Mesodermal cell (in vitro differentiated cells): ENCODE data around the gene MAD1L1.
"Not testable (repeated sequence)": the region's sequence is repeated elsewhere in the genome, so short reads cannot be mapped to it uniquely, and the experiment has no call there.

ENCODE experiments used
- H3K27ac ChIP-seq: 2 replicates; pipeline ENCODE4 v1.7.0; 2013; ENCODE audit warnings: mild to moderate bottlenecking, low read depth, low read length, moderate library complexity; ENCODE audit not compliant: severe bottlenecking
- H3K36me3 ChIP-seq: 2 replicates; pipeline ENCODE4 v1.7.1; 2013; ENCODE audit warnings: mild to moderate bottlenecking, low read length, moderate library complexity; ENCODE audit not compliant: control insufficient read depth, insufficient read depth
- H3K4me1 ChIP-seq: one replicate; pipeline ENCODE4 v1.7.1; 2013; ENCODE audit warnings: mild to moderate bottlenecking, low read length; ENCODE audit not compliant: insufficient read depth, control insufficient read depth, poor library complexity, severe bottlenecking
- H3K4me3 ChIP-seq: 2 replicates; pipeline ENCODE4 v1.7.0; 2013; ENCODE audit warnings: low read length, control low read depth, mild to moderate bottlenecking; ENCODE audit not compliant: insufficient read depth, poor library complexity, severe bottlenecking; ENCODE audit errors: extremely low read depth
- H3K9me3 ChIP-seq: 2 replicates; pipeline ENCODE4 v1.7.1; 2013; ENCODE audit warnings: mild to moderate bottlenecking, low read length, moderate library complexity; ENCODE audit not compliant: control insufficient read depth
- WGBS, 2 experiments: methylation state at CpG; one replicate each; pipeline ENCODE4 v1.1.5; 2013; ENCODE audit warnings: missing lambda C conversion rate in 2 of 2; ENCODE audit not compliant: insufficient coverage in 2 of 2; 5-methylcytosine and 5-hydroxymethylcytosine counted together

MAD1L1 gene

DNA sequence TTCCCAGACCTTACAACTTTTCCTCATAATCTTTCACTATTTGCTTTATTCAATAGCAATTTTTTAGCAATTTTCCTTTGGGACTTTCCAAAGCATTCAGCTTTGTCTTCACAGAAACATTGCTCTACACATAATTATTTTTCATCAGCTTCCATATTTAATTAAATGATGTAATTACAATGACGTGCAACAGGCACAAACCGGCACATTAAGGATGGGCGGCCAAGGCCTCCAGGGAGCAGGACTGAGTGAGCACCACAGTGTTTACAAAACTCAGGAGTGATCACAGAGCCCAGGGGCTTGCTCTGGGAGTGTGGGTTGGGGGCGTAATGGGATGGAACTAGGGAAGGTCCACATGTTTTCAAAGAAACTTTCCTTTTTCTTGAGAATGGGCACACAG, 69.8 kb downstream of the MAD1L1 start:
- Histone ChIP-seq H3K4me3 (no peak overlapping the region), H3K4me1 (peaks cover 6% of the 10 kb centered on the region), H3K27ac (no peak overlapping the region), H3K9me3 (no peaks in the 10 kb centered on the region), H3K36me3 (peaks cover 15% of the 10 kb centered on the region)
- 92% methylated on average over 2 of the region's 4 CpGs; no CpG with 5 or more reads in 1 of the 2 experiments for WGBS, 2 experiments

DNA sequence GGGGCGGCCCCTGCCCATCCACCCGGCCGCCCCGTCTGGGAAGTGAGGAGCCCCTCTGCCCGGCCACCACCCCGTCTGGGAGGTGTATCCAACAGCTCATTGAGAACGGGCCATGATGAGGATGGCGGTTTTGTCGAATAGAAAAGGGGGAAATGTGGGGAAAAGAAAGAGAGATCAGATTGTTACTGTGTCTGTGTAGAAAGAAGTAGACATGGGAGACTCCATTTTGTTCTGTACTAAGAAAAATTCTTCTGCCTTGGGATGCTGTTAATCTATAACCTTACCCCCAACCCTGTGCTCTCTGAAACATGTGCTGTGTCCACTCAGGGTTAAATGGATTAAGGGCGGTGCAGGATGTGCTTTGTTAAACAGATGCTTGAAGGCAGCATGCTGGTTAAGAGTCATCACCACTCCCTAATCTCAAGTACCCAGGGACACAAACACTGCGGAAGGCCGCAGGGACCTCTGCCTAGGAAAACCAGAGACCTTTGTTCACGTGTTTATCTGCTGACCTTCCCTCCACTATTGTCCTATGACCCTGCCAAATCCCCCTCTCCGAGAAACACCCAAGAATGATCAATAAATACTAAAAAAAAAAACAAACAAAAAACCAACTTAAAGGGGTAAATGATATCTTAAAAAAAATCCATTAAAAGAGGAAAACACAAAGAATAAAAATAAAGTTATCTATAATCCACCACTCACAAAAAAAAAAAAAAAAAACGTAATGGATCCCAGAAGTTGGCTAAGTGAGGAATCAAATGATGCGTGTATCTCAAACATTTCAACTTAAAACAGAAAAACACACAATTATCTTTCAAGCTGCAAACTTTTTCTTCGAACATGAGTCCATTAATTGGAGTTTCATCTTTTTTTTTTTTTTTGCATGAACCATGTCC, 70.5 kb downstream of the MAD1L1 start:
- H3K4me3 ChIP-seq, H3K27ac ChIP-seq, H3K9me3 ChIP-seq, H3K4me1 ChIP-seq: not testable (repeated sequence)
- H3K36me3 ChIP-seq = peaks cover 10% of the 10 kb centered on the region
- 67 to 94% methylated on average over 3 to 8 of the region's 17 CpGs for WGBS, 2 experiments

DNA sequence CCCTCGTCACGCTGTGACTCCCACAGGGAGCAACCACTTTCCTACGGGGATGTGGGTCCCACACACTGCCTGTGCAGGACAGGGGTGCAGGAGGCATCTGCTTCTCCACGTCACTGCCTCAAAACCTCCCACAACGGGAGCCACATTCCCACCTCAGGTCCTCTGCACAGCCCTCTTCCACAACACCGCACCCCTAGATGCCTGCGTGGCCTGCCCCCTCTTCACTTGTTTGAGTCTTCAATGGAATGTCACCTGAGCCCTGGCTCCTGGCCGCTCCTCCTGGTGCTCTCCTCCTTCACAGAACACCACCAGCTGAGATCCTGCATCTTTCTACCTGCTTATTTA, 73.6 kb downstream of the MAD1L1 start:
- Histone ChIP-seq H3K27ac (no peak overlapping the region), H3K36me3 (peaks cover 19% of the 10 kb centered on the region), H3K4me1 (peaks cover 6% of the 10 kb centered on the region), H3K9me3 (no peaks in the 10 kb centered on the region), H3K4me3 (no peak overlapping the region)
- 90 to 93% methylated on average over 6 to 8 of the region's 8 CpGs for WGBS, 2 experiments

DNA sequence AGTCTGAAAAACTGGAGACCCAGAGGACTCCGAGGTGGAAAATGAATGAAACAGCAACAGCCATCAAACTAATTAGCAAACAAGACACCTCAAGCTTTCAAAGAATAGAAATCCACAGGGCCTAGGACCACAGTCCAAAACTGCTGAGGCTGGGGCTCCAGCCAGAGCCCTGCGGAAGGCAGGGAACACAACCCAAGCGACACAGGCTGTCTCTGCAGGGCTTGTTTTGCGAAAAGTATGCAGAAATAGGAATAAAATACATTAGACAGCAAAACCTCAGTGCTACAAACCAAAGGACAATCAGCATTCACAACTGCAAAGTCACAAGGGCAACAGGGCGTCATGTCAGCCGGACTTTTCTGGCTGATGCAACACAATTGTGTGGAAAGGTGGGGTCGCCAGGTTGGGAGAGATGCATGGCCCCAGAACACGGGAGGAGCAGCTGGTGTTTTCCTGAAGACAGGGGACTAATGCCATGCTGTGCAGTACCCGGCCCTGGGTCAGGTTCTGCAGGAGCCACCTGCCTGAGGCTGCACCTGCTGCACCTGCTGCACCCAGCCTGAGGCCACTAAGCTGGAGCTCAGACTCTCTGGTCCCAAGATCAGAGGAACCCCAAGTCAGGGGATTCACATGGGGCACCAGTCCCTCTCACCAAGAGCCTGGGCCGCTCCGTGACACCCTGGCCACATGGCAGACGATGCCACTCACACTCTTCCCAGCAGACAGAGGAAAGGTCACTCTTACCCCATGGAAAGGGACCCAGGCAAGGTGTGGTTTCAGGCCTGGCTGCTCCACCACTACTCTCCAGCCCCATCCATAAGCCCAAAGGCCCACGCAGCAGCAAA, 74.2 kb downstream of the MAD1L1 start:
- peaks cover 6% of the 10 kb centered on the region for H3K4me1 ChIP-seq
- 92 to 96% methylated on average over 12 to 13 of the region's 13 CpGs for WGBS, 2 experiments
- H3K4me3 ChIP-seq = no peak overlapping the region
- peaks cover 21% of the 10 kb centered on the region for H3K36me3 ChIP-seq
- peak overlapping the region; percentile 29 for H3K27ac ChIP-seq
- no peaks in the 10 kb centered on the region for H3K9me3 ChIP-seq

DNA sequence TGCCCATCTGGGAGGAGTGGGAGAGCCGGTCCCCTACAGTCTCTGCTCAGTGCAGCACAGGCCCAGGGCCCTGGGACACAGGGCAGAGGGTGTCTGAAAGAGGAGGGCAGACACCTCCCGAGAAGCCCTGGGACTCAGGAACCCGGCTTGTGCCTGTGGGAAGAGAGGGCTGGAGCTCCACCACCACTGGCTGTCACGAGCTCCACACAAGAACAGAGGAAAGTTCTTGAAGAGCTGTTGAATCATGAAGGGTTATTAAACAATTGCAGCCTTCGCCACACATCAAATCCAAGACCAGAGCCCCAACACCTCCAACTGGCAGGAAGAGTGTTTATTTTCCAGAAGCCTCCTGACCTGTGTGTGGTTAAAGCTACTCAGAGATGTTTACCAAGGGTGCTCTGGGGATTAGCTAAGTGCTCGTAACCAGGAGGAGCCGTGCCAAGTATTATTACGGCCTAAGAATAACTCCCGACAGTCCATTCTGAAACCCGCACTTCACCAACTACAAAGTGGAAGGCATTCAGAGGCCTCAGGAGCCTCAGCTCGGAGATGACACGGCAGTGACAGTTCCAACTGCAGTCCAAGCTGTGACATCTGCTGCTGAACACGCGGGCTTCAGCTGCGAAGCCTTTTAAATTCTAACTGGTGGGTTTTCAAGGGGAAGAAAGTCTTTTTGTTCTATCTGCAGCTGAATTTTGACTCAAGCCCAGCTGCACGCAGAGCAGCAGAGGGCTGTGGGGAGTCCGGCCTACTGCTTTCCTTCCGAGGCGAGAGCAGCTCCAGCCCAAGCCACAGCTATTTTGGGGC, 75.1 kb downstream of the MAD1L1 start:
- WGBS, 2 experiments = 93 to 95% methylated on average over 14 to 17 of the region's 19 CpGs
- Histone ChIP-seq H3K9me3 (no peaks in the 10 kb centered on the region), H3K27ac (peak overlapping the region; percentile 29)

DNA sequence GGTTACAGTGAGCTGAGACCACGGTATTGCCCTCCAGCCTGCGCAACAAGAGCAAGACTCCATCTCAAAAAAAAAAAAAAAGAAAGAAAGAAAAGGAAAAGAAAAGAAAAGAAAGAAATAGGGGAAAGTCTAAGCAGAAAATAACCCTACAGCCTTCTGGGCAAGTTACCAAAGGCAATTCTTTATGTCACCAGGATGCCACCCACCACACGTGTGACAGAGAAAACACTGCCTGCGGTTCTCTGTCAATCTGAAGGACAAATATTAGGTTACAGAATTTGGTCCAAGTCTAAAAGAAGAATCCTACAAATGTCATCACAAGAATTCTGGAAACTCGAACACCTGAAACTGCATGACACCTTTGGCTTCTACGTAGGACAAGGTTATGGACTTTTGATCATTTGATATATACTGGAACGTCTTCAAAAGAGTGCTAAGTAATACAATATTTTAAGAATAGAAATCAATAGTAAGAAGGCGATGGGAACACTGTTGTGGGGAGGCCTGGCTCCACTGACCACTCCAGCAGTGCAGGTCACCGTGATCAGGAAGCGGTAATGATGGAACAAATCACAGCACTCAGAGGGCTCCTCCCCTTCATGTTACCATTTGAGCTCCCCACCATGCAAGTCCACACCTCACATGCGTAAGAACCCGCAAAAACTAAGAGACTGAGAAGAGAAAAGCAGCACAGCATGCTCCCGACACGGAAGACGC, 75.8 kb downstream of the MAD1L1 start:
- Histone ChIP-seq H3K27ac (no peak overlapping the region), H3K36me3 (peaks cover 20% of the 10 kb centered on the region), H3K4me3 (no peak overlapping the region), H3K4me1 (no peaks in the 10 kb centered on the region), H3K9me3 (no peaks in the 10 kb centered on the region)
- 88 to 98% methylated on average over 6 to 10 of the region's 15 CpGs for WGBS, 2 experiments

More for the DNA sequence above, 75.1 kb downstream of the MAD1L1 start:
- Histone ChIP-seq H3K36me3 (peaks cover 20% of the 10 kb centered on the region), H3K4me3 (no peak overlapping the region), H3K4me1 (peaks cover 2% of the 10 kb centered on the region)

DNA sequence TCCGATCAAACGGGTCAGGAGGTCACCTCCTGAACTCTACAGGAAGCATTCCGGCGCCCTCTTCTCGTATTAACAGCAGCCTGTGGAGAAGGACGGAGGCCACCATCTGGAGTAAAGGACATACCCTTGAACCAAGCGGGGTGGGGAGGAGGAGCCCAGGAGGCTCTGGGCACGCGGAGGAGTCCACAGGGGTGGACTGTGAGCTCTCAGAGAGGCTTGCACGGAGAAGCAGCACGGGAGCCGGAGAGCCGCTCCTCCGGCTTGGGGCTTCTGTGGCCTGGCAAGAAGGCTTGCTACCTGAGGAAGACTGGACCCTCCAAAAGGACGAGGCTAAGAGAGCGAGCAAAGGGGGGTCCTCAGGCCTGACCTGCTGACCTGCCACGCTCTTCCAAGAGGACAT, 77.9 kb downstream of the MAD1L1 start:
- Histone ChIP-seq H3K36me3 (peaks cover 20% of the 10 kb centered on the region), H3K4me3 (no peak overlapping the region), H3K9me3 (no peaks in the 10 kb centered on the region), H3K4me1 (peaks cover 4% of the 10 kb centered on the region), H3K27ac (no peak overlapping the region)
- WGBS, 2 experiments = 95 to 96% methylated on average over 15 to 17 of the region's 17 CpGs

DNA sequence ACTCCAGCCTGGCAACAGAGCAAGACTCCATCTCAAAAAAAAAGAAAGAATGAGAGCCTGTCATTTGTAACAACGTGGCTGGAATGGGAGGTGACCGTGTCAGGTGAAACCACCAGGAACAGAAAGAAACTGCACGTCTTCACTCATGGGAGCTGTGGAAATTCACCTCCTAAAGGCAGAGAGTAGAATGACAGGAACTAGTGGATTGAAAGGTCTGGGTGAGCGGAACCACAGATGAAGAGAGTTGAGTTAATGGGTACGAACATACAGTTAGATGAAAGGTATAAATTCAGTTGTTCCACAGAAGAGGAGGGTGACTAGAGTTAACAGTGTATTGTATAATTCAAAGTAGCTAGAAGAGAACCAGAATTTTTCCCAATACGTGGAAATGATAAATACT, 78.6 kb downstream of the MAD1L1 start:
- H3K9me3 ChIP-seq = no peaks in the 10 kb centered on the region
- H3K4me1 ChIP-seq = peaks cover 4% of the 10 kb centered on the region
- no peak overlapping the region for H3K4me3 ChIP-seq
- no peak overlapping the region for H3K27ac ChIP-seq
- H3K36me3 ChIP-seq = peaks cover 20% of the 10 kb centered on the region
- 87 to 90% methylated on average over 5 of the region's 6 CpGs for WGBS, 2 experiments

DNA sequence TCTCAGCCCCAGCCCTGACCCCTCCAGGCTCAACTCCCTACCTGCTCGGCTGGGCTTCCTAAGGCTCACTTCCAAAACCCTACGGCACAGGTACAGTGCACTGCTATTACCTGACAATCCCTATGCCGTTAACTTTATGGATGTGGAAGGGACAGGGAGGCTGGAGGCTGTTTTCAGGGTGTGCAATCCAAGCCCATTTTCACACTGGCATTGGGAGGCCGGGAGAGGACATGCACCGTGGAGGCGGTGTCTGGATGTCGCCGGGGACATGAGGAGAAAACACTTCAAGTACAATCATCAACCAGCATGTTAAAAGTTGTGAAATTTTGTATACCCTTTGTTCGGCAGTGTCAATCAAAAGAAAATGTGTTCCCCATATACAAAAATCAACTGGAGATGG, 80.1 kb downstream of the MAD1L1 start:
- Histone ChIP-seq H3K27ac (no peak overlapping the region), H3K4me1 (peaks cover 4% of the 10 kb centered on the region), H3K4me3 (no peak overlapping the region), H3K9me3 (no peaks in the 10 kb centered on the region), H3K36me3 (peaks cover 33% of the 10 kb centered on the region)
- 96 to 100% methylated on average over 3 to 6 of the region's 9 CpGs for WGBS, 2 experiments
